Transverse colon (tissue), 4 donors: ENCODE measurements around the gene LRRC10B. TPM values are rescaled to one million over a fixed set of nuclear protein-coding genes. Genes with fewer than 3 reads are reported as not detected.

Experiments
- DNase-seq: peaks from one replicate; pipeline ENCODE4 v3.0.0-alpha.2; 2019
- H3K27ac ChIP-seq, 4 donors: fragments of 200-600 bp; sonication (generic); 2 replicates each; pipeline ENCODE4 v1.5.1; 2016 to 2018; ENCODE audit warnings: inconsistent platforms in 4 of 4
- H3K27me3 ChIP-seq: fragments of 200-600 bp; sonication (generic); 2 replicates; pipeline ENCODE4 v1.5.1; 2017; ENCODE audit warnings: inconsistent platforms
- H3K36me3 ChIP-seq, 4 donors: fragments of 200-600 bp; sonication (generic); 2 replicates each; pipeline ENCODE4 v1.5.1; 2017 to 2019; ENCODE audit warnings: inconsistent platforms in 4 of 4
- H3K4me1 ChIP-seq, 4 donors: fragments of 200-600 bp; sonication (generic); 2 replicates each; pipeline ENCODE4 v1.5.1; 2017 to 2020; ENCODE audit warnings: inconsistent platforms in 4 of 4
- H3K4me3 ChIP-seq, 4 donors: fragments of 200-600 bp; sonication (generic); 1 replicate in 1 of 4; 2 replicates in 3 of 4; pipeline versions ENCODE4 v1.5.1 to v1.6.1; 2017 to 2019; ENCODE audit warnings: inconsistent platforms in 4 of 4
- H3K9me3 ChIP-seq, 2 donors: fragments of 200-600 bp; sonication (generic); 2 replicates each; pipeline ENCODE4 v1.5.1; 2017 to 2019; ENCODE audit warnings: inconsistent platforms in 2 of 2
- EP300 ChIP-seq: sonication (generic); formaldehyde crosslinking; IDR thresholded peaks from one replicate; pipeline ENCODE4 v1.6.1; 2017; ENCODE audit warnings: antibody characterized with exemption, low read depth
- POLR2A ChIP-seq: fragments of 450-650 bp; IDR thresholded peaks from one replicate; pipeline ENCODE4 v1.6.1; 2016; ENCODE audit warnings: antibody characterized with exemption, mild to moderate bottlenecking, moderate library complexity
- POLR2AphosphoS5 ChIP-seq, 3 donors: sonication (generic); formaldehyde crosslinking; IDR thresholded peaks; one replicate each; pipeline ENCODE4 v1.6.1; 2016; ENCODE audit warnings: antibody characterized with exemption in 3 of 3
- WGBS, 2 donors: methylation state at CpG; one replicate each; pipeline ENCODE4 v1.1.5; 2018; ENCODE audit warnings: low coverage in 1 of 2; 5-methylcytosine and 5-hydroxymethylcytosine counted together
- in situ Hi-C, 4 donors: fragments of 200-750 bp; cut with MboI; loops; one replicate each; pipeline versions ENCODE4 v1.15.0 to v1.15.1; 2017; ENCODE audit warnings: low sequenced_read_pairs in 3 of 4, low pct_ligation_motif_present in 1 of 4, low pct_unique_long_range_greater_than_20kb in 1 of 4
- intact Hi-C: fragments of 100-400 bp; cut with DNase I; formaldehyde crosslinking; loops from one replicate; pipeline ENCODE4 v1.15.1; 2023; ENCODE audit warnings: low total_unique reads
- total RNA-seq, 4 donors: library from RNA; depleted of rRNA; stranded (reverse); fragments of >200 nt; gene quantifications; one replicate each; pipeline ENCODE4 v1.1.0, GENCODE V29; 2016
- TF ChIP-seq, protein P1 (sequence below), 5 experiments: fragments of 200-600 bp in 3 of 5; fragments of 450-650 bp in 2 of 5; sonication (generic) in 3 of 5; IDR thresholded peaks; 1 replicate in 2 of 5; 2 replicates in 3 of 5; pipeline ENCODE4 v1.5.1; 2016 to 2017; ENCODE audit warnings: antibody characterized with exemption in 5 of 5, inconsistent platforms in 3 of 5, mild to moderate bottlenecking in 2 of 5, moderate library complexity in 1 of 5

Gene LRRC10B
- total RNA-seq, 4 donors from 2014 or later: 0.32 to 1.1 (median 0.60) TPM; not detected in 1

- in situ Hi-C loops: loop anchor here in 1 of 4 donors (10.0 kb wide), 1 partner anchor 50 kb away; no protein-coding TSS in a partner anchor
- no peaks in the 10 kb centered on the region for H3K9me3 ChIP-seq
- H3K36me3 ChIP-seq: no peaks in the 10 kb centered on the region
- TF ChIP-seq POLR2A (no peak), POLR2AphosphoS5 (IDR thresholded peaks at IDR 0.05) (no peak), EP300 (no peak)
- TF ChIP-seq, protein P1, sequence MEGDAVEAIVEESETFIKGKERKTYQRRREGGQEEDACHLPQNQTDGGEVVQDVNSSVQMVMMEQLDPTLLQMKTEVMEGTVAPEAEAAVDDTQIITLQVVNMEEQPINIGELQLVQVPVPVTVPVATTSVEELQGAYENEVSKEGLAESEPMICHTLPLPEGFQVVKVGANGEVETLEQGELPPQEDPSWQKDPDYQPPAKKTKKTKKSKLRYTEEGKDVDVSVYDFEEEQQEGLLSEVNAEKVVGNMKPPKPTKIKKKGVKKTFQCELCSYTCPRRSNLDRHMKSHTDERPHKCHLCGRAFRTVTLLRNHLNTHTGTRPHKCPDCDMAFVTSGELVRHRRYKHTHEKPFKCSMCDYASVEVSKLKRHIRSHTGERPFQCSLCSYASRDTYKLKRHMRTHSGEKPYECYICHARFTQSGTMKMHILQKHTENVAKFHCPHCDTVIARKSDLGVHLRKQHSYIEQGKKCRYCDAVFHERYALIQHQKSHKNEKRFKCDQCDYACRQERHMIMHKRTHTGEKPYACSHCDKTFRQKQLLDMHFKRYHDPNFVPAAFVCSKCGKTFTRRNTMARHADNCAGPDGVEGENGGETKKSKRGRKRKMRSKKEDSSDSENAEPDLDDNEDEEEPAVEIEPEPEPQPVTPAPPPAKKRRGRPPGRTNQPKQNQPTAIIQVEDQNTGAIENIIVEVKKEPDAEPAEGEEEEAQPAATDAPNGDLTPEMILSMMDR (IDR thresholded peaks at IDR 0.05): no peak
- H3K4me3 ChIP-seq: no peak overlapping the region
- intact Hi-C loops: no loop called here
- DNase-seq: no peak
- H3K4me1 ChIP-seq: no peaks in the 10 kb centered on the region
- no peak overlapping the region for H3K27ac ChIP-seq
- WGBS, 2 donors: 83 to 93% methylated on average over 11 to 19 of the region's 19 CpGs
- H3K27me3 ChIP-seq: no peaks in the 10 kb centered on the region
Measured at GRCh38 chr11:61524963-61525587, 16.5 kb downstream of the LRRC10B start.

DNA sequence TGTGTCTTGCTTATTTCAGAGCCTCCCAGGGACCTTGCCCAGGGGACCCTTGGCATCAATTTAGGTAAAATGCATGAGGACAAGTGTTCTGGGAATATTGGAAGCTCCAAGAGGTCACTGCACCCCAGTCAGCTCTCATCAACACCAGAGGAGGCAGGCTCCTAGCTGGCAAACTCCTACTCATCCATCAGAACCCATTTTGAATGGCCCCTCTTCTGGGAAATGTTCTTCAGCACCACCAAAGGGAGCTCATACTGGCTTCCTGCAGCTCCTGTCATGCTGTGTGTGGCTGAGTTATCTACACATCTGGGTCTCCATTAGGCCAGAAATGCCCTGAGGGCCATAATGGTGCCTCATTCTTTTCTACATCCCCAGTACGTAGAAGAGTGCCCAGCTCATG, 17.7 kb downstream of the LRRC10B start:
- H3K4me3 ChIP-seq: no peak overlapping the region
- H3K27me3 ChIP-seq: no peaks in the 10 kb centered on the region
- WGBS, 2 donors: 80% methylated on average over 1 of the region's 1 CpG; no CpG with 5 or more reads in 1 of the 2 donors
- intact Hi-C loops (no loop called here), in situ Hi-C loops (loop anchor here in 1 of 4 donors (10.0 kb wide), 1 partner anchor 51 kb away; no protein-coding TSS in a partner anchor)
- H3K4me1 ChIP-seq: peaks cover 0 to 3% (median 0%) of the 10 kb centered on the region in 4 donors
- H3K9me3 ChIP-seq: no peaks in the 10 kb centered on the region
- no peak overlapping the region for H3K27ac ChIP-seq
- DNase-seq: no peak
- no peaks in the 10 kb centered on the region for H3K36me3 ChIP-seq
- TF ChIP-seq, protein P1 (IDR thresholded peaks at IDR 0.05): no peak
- no peak for TF ChIP-seq POLR2AphosphoS5 (IDR thresholded peaks at IDR 0.05)
- no peak for TF ChIP-seq POLR2A
- TF ChIP-seq EP300: no peak

GRCh38 chr11:61526956-61527731, 18.6 kb downstream of the LRRC10B start:
- Histone ChIP-seq H3K9me3 (no peaks in the 10 kb centered on the region), H3K27me3 (no peaks in the 10 kb centered on the region), H3K4me3 (no peak overlapping the region), H3K36me3 (no peaks in the 10 kb centered on the region), H3K4me1 (peaks cover 0 to 8% (median under 1%) of the 10 kb centered on the region in 4 donors), H3K27ac (no peak overlapping the region)
- intact Hi-C loops (no loop called here), in situ Hi-C loops (loop anchor here in 1 of 4 donors (10.0 kb wide), 1 partner anchor 52 kb away; no protein-coding TSS in a partner anchor)
- TF ChIP-seq EP300: no peak
- no peak for TF ChIP-seq POLR2AphosphoS5 (IDR thresholded peaks at IDR 0.05)
- TF ChIP-seq, protein P1 (IDR thresholded peaks at IDR 0.05): no peak
- no peak for TF ChIP-seq POLR2A
- no peak for DNase-seq
- WGBS, 2 donors: 53 to 64% methylated on average over 3 to 14 of the region's 20 CpGs

DNA sequence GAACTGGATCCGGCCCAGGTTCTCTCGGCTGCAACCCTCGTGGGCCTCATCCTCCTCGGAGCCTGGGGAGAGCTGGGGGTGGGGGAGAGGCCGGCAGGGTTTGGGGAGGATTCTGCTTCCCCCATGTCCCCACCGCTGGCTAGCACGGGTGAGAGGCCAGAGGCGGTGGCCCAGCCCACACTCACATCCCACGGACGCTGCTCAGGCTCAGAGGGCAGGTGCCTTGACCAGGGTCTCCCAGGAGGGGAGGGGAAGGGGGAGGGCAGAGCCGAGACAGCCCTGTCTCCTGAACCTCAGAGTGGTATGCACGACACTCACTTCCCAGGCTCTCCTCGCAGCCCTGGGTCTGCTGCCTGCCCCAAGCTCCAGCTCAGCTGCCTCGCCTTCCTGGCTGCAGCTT, 19.6 kb downstream of the LRRC10B start:
- TF ChIP-seq POLR2A (no peak), EP300 (no peak), POLR2AphosphoS5 (IDR thresholded peaks at IDR 0.05) (no peak)
- TF ChIP-seq, protein P1 (IDR thresholded peaks at IDR 0.05): no peak
- DNase-seq: no peak
- Histone ChIP-seq H3K4me3 (no peak overlapping the region), H3K27me3 (no peaks in the 10 kb centered on the region), H3K27ac (no peak overlapping the region), H3K9me3 (no peaks in the 10 kb centered on the region), H3K4me1 (peaks cover 0 to 17% (median 10%) of the 10 kb centered on the region in 4 donors), H3K36me3 (no peaks in the 10 kb centered on the region)
- in situ Hi-C loops (loop anchor here in 1 of 4 donors (10.0 kb wide), 1 partner anchor 53 kb away; no protein-coding TSS in a partner anchor), intact Hi-C loops (no loop called here)
- 60% methylated on average over 14 of the region's 14 CpGs; no CpG with 5 or more reads in 1 of the 2 donors for WGBS, 2 donors
